GM21528 (cell line): ENCODE measurements around the gene DCAF15.

Experiments
- ATAC-seq: cut with Tn5 transposase; IDR thresholded peaks from one replicate; pipeline ENCODE4 v1.9.1; 2021; ENCODE audit warnings: mild to moderate bottlenecking, moderate library complexity; ENCODE audit not compliant: unreplicated experiment, low FRiP score

The DCAF15 gene

DNA sequence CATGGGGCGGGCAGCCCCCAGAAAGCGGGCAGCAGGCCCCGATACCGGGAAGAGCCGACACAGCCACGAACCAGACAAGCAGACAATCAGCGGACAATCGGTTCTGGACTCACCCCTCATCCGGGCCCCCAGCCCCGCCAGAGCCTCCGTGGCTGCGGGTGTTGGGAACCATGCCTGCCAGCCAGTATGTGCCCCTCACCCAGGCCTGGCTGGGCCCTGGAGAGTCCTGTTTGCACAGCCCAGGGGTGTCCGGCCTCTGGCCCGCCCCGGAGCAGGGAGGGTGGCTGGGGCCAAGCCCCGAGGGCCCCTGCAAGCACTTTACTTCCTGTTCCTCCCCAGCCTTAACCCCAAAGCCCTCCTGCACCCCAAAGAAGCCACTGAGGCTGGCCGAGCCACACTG, 21.9 kb upstream of the DCAF15 start:
- no peak for ATAC-seq

GRCh38 chr19:13931391-13932148, 20.7 kb upstream of the DCAF15 start:
- ATAC-seq = no peak

DNA sequence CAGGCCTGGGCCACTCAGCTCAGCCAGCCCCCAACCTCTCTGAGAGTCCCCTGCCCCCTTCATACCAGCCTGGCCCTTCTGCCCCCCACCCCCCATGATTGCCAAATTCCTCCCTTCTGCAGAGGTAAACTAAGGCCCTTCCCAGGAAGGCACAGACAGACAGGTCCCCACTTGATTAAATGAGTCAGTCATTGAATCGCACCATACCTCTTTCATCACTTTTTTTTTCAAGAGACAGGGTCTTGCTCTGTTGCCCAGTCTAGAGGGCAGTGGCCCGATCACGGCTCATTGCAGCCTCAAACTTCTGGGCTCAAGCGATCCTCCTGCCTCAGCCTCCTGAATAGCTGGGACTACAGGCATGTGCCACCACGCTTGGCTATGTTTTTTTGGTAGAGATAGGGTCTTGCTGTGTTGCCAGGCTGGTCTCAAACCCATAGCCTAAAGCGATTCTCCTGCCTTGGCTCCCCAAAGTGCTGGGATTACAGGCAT, 20.1 kb upstream of the DCAF15 start:
- no peak for ATAC-seq

DNA sequence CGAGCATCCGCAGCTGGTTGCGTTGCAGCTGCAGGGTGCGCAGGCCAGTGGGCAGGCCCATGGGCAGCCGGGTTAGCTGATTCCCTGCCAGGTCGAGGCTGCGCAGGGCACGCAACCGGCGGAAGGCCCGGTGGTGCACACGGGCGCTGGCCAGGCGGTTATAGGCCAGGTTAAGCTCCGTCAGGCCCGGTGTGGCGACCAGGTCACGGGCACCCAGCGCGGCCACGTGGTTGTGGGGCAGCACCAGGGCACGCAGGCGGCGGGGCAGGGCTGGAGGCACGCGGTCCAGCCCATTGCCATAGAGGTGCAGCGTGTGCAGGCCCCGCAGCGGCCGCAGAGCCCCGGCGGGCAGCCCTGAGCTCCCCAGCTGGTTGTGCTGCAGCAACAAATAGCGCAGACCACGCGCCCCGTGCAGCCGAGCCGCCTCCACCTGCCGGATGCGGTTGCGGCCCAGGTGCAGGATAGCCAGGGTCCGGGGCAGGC, 19.4 kb upstream of the DCAF15 start:
- no peak for ATAC-seq

DNA sequence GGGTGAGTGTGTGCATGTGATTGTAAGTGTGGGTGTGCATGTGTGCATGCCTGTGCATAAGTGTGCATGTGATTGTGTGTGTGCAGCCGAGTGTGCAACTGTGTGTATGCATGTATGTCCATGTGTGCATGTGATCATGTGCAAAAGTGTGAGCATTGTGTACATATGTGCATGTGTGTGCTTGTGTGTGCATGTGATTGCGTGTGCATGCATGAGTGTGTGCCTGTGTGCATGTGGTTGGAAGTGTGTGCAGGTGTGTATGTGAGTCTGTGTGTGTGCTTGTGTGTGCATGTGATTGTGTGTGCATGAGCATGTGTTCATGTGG, 17.6 kb upstream of the DCAF15 start:
- ATAC-seq = no peak

GRCh38 chr19:13935765-13936510, 16.4 kb upstream of the DCAF15 start:
- no peak for ATAC-seq

- ATAC-seq = no peak
These were observed 14.6 kb upstream of the DCAF15 start for GRCh38 chr19:13937479-13938300.

DNA sequence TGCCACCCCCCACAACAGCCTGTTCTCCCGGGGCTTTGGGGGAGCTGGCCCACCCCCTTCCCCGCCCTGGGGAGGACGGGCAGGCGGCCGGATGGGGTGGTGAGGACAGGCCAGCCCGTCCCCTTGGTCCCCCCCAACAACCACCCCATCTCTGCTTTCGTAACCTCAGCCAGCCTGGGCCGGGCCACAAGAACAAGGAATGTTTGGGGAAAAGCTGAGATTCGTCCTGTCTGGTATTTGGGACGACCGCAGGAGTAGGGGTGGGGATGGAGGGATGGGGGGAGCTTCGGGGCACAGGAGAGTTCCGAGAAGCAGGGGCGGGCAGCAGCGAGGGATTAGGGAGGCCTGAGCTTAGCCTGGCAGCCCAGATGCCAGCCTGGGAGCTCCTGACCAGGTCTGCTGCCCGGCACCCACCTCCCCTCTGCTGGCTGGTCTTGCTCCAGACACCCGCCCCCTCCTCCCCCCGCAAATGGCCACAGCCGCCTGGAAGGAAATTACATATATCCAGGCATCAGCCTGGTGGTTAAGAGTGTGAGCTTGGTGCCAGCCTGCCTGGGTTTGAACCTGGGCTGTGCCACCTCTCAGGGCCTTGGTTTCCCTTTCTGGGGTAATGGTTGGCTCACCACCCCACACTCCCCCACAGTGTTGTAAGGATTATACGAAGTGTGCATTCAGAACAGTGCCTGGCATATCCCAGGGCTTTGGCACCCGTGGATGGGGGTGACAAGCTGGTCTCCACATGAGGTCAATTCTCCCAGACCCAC, 13.8 kb upstream of the DCAF15 start, which contains the start of gene PODNL1:
Gene PODNL1 (minus strand): TSS at position 117 of the 764 bp plus-strand sequence. CDS start 236 bp downstream, outside the sequence.
- no peak for ATAC-seq

DNA sequence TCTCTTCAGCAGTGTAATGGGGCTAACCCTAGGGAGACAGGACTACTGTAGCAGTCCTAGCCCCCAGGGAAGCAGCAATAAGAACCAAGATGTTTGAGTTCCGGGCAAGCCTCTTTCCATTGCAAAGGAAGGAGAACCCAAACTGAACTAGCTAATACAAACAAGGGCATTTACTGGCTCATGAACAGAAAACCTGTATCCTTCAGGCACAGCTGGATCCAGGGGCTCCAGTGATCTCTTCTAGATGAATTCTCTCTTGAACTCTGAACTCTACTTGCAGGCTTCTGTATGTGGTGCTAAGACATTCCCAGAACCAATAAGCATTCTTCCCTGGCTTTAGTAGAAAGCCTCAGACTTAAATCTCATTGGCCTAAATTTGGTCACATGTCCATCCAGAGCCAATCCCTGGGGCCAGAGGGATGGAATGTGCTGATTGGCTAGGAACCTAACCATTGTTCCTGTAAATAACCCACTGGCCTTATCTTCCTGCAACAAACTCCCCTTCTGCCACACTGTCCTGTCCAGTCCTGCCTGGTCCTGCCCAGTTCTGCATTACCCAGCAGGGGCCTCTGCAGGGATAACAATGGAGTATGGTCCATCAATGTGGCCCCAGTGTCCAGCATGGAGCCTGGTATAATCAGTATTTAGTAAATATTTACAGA, 10.2 kb upstream of the DCAF15 start:
- no peak for ATAC-seq

- ATAC-seq = no peak
These were observed 5.9 kb upstream of the DCAF15 start for GRCh38 chr19:13946414-13946813.

- no peak for ATAC-seq
These were observed 1.3 kb upstream of the DCAF15 start for GRCh38 chr19:13951043-13951442.

- ATAC-seq = peak; percentile 2
These were observed 533 bp upstream of the DCAF15 start for GRCh38 chr19:13951799-13952153.

- ATAC-seq = no peak
These were observed 722 bp downstream of the DCAF15 start for GRCh38 chr19:13952931-13953531.

DNA sequence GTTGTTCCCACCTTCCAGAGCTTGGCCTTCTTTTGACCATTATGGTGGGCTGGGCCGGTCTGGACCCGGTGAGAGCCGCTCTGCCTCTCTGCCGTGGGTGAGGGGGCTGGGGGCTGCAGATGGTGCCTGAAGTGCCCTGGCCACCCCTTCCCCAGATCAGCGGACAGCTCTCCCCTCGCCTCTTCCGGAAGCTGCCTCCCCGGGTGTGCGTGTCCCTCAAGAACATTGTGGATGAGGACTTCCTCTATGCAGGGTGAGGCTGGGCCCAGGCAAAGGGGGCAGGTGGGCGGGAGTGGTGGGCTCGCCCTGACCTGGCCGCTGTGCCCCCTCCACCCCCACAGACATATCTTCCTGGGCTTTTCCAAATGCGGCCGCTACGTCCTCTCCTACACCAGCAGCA, 1.9 kb downstream of the DCAF15 start:
- ATAC-seq = no peak

GRCh38 chr19:13955662-13956364, 3.5 kb downstream of the DCAF15 start:
- no peak for ATAC-seq

GRCh38 chr19:13956365-13956744, 4.0 kb downstream of the DCAF15 start:
- no peak for ATAC-seq

- no peak for ATAC-seq
These were observed 4.7 kb downstream of the DCAF15 start for GRCh38 chr19:13957051-13957450.

GRCh38 chr19:13958043-13958442, 5.7 kb downstream of the DCAF15 start:
- ATAC-seq = no peak
